GM18867 (cell line): ENCODE measurements around the gene GNAL.

Experiments used
- ATAC-seq: cut with Tn5 transposase; IDR thresholded peaks from one replicate; pipeline ENCODE4 v1.9.1; 2021; ENCODE audit warnings: mild to moderate bottlenecking, moderate library complexity; ENCODE audit not compliant: unreplicated experiment

GNAL gene

DNA sequence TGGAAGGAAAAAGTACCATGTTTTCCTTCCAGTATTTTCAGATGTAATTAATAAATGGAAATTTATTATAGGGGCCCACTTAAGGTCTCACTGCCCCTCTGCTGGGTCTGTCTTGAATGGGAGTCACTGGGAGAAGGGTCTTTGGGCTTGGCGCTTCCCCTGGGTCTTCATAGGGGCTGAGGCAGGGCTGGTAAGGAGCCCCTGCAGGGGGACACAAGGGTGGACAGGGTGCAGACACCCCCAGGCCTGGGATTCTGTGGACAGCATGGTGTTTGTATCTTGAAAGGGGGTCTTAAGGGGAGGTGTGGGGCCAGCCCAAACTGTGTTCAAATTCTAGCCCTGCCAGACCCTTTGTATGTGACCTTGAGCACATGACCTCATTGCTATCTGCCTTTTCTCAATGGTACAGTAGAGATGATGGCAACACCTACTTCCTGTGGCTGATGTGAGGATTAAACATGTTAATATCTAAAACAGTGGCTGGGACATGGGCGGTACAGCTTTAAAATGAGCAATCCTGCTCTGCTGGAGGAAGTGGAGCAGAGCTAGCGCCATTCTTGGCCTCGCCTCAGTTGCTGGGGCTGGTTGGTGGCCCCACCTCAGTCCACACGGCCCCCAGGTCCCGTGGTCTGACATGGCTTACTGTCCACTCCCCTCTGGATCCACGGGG lies 71.6 kb downstream of the GNAL start:
- ATAC-seq: no peak

DNA sequence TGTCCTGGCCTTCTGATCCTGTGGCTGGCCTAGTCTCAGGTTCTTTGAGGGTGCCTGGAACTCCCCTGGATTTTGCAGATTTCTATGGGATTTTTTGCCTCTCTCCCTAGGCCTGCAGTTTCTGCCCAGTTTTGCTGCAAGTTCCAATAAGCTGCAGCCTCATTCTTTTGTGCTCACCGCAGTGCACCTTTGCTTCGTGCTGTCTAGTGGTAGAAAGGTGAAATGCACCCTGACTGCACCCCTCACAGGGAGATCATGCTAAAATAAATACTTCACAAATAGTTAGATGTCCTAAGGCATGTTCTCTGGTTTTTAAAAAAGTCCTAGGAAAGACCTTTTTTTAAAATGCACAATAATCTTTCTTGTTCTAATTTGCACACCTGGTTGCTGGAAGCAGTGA lies 72.5 kb downstream of the GNAL start:
- ATAC-seq: no peak

DNA sequence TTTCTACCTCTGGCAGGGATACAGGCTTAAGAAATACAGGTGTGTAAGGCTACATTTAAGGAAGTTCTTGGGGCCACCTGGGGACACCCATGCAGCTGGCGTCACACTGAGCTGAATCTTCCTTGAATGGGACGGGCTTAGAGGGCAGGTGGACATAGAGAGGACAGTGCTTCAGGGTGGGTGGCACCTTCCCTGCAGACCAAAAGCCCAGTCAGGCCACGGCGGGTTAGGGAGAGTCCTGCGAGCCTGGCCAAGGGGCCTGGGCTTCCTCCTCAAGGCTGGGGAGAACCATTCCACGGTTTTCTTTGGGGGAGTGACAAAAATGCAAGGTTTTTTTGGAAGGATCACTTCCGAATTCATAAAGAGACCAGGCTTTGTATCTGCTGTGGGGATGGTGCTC lies 73.4 kb downstream of the GNAL start:
- no peak for ATAC-seq

DNA sequence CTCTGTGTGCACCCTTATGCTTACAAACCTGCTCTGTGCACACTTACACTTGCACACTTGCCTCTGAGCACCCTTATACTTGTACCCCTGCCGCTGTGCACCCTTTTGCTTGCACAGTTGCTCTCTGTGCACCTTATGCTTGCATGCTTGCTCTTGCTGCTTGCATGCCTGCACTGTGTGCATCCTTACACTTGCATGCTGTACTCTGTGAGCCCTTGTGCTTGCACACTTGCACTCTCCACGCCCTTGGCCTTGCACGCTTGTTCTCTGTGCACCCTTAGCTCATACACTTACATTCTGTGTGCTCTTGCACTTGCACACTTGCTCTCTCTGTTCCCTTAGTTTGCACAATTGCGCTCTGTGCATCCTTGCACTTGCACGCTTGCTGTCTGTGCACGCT lies 78.3 kb downstream of the GNAL start:
- ATAC-seq: no peak

DNA sequence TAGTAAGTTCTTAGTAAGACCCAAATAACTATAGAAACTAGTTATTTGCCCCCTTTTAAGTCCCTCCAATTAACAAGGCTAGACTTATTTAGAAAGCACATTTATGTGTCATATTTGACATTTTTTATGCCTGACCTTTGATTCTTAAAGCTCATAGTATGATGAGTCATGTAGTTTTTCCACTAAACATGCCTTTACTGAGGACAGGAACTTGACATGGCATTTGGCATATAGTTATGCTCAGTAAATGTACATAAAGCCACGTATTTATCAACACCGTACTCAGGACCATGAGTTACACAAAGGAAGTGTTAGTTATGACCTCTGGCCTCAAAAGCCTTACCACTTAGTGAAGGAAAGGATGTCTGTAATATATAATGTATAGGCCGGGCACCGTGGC lies 78.9 kb downstream of the GNAL start:
- no peak for ATAC-seq

DNA sequence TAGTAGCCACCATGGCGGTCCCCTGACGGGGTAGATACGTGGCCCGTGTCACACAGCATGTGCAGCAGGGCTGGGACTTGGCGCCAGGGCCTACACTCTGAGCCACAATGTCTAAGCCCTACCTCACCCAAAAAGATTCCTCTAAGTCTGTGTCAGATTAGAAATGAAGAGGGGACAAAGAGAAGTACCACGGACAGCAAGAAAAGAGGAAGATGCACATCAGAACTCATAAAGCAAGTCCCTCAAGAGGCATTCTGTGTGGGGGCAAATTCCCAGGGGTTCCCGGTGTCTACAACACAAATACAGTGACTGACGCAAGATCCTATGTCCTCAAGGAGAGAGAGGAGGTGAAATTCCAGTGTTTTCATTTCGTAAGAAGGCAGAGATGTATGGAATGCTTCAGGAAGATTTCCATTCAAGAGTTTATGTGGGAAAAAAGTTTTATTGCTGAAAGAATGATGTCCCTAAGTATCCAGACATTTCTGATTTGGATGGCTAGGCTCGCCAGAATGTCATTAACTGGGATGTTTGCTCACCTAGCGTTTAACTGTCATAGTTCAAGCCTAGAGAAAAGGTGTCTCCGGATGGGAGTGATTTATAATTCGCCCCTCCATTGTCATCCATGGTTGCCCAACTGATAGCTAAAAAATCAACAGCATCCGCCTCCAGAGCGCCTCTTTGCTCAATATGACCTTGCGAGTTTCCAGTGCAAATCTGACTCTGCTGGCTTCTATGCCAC lies 86.5 kb downstream of the GNAL start:
- ATAC-seq: no peak

DNA sequence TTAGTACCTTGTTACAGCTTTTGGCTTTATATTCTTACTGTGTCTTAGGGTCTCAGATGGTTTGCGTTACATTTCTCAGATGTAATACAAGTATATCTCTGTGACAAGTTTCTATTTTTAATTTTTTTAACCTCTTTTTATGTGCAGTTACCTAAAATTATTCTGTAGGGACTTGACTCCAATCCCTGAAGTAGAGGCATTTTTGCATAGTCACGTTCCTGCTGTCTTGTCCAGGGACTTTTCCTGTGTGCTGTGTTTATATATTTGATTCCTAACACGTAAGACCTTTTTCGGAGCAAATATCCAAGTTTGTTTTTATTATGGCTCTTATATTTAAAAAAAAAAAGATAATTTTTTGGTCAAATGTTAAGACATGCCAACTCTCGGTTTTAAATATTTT lies 91.0 kb downstream of the GNAL start:
- ATAC-seq: no peak

DNA sequence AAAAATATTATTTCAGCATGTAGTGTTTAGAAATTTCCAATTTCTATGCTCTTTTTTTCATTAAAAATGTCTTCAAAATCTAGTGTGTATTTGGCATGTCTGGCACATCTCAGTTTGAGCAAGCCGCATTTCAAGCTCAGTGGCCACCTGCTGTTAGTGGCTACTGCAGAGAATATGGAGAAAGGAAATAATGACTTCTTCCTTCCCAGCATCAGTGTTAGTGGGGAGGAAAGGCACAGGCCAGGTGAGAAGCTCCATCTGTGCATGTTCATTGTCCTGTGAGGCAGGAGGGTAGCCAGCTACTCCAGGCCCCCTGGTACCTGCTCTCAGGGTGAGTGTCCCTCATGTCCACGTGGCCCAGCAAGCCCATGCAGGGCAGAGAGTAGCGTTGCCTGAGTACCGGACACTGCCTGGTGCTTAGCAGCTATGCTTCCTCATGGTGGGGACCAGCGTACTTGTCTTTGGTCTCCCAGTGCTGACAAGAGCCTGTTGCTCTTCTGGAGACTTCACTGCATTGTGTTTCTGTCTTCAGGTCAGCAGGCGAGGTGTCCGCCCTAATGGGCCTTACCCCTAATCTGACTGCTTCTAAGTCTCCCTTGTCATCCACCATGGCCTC lies 94.8 kb downstream of the GNAL start:
- no peak for ATAC-seq

DNA sequence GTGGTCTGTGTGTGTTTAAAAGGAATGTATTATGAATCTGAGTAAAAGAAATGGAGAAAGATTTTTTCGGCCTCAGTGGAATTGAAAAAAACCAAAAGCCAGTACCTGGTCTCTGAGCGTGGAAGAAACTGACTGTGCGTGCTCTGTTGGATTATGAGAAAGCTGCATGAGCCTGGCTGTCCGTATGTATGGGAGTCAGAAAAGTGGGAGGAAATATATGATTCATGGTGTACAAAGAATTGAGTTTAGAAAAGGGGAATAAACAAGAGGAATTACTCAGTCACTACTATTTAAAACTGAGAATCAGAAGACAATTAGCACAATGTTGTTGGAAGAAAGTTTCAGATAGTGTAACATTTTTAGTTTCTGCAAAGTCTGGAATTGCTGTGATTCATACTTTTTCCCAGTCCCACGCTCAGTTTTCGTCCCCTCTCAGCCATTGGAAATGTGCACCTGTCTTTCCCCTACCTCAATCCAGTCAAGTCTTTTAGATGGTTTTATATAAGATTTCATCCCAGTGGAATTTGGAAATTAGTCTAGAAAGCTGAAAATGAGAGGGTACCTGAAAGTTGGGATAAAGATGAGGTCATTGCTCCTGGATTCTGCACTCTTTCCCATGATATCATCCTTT lies 95.7 kb downstream of the GNAL start:
- no peak for ATAC-seq

DNA sequence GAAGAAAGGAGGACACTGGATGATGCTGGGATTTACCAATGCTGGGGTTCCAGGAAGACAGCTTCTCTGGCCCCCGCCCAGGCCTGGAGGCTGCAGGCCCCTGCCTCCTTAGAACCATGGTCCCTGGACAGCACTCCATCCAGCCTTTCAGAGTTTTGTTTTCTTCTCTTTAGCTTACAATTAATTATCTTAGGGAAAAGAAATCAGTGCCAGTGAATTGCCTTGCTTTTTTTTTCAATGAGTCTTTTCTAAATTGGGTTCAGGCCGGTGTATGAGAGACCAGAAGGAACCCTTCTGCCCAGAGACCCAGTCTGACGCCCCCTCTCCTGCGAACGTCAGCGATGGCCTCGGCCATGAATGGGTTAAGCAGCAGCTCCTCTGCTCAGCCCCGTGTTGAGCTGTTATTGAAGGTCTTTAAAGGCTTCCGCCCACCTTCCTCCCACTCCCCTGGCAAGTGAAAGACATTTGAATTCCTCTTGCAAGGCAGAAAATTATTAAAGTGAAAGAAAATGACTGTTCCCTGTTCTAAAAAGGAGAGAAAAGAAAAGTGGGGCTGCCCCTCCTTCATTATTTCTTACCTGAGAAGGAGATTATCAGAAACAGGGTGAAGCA lies 96.5 kb downstream of the GNAL start:
- no peak for ATAC-seq

DNA sequence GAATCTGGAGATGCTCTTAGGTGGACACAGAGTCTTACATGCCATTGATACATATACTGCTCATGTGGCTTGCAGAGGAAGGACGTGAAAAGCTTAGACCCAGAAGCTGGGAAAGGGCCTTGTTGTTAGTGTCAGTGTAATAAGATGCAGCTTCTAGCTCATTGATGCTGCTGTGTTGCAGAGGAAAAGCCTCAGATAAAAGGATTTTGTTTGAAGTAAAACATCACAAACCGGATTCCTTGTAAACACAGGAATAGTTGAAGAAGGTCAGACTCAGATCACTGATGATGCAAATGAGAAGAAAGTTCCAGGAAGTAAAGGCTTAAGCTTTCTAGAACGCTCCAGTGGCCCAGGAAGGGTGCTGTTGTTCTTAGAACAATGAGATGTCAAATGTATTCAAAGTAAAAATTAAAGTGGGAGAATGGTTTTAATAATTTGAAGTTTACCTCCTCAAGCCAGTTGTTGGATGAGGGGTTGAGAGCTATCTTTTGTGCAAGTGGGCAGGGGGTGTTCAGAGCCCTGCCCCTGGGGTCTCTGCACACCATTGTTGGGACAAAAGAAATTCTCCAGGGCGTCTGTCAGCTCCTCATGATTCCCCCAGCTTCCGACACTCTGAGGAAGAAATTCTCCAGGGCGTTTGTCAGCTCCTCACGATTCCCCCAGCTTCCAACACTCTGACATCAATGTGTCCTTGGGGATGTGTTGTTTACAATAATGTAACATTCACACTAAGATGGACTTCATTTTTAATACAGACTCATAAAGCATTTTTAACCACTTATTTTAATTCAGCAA lies 100.8 kb downstream of the GNAL start:
- ATAC-seq: no peak

DNA sequence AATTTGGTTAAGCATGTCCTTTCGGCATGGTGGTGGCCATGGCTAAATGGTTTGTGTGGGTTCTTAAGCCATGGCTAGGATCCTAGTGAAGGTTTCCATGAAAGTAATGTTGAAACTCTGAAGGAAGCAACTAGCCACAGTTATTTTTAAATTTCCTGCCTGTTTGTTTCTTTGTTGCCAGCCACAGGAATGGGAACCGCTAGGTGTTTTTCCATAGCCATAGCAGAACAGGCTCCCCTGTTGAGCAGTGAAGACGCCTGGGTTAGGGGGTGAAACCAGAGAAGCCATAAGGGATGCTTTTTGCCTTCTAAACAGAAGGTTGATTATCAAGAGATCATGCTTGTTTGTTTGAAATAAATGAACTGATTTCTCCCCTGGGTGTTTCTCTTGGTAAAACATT lies 102.1 kb downstream of the GNAL start:
- ATAC-seq: no peak

DNA sequence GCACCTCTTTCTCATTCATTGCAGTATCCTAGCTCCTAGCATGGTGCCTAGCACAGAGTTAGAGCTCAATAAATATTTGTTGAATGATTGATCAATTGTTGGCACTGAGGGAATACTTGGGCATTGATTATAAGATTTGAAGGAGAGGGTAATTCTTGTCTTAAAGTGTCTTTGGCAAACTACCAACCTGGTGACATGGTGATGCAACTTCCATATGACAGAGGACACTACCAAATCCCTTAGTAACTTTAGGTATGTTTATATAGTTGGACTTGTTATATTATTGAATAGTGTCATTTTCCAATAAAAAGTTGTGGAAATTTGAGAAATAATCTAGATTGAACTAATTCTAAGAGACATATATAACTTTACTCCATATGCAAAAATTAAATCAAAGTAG lies 103.6 kb downstream of the GNAL start:
- ATAC-seq: no peak

DNA sequence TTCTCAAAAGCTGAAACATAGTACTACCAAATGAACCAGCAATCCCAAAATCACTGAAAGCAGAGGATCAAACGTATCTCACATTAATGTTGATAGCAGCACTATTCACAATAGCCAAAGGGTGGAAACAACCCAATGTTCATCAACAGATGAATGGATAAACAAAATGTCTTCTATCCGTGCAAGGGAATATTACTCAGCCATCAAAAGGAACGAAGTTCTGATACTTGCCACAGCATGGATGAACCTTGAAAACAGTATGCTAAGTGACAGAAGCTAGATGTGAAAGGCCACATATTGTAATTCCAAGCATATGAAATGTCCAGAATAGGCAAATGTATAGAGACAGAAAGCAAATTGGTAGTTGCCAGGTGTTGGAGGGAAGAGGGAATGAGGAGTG lies 105.1 kb downstream of the GNAL start:
- no peak for ATAC-seq

DNA sequence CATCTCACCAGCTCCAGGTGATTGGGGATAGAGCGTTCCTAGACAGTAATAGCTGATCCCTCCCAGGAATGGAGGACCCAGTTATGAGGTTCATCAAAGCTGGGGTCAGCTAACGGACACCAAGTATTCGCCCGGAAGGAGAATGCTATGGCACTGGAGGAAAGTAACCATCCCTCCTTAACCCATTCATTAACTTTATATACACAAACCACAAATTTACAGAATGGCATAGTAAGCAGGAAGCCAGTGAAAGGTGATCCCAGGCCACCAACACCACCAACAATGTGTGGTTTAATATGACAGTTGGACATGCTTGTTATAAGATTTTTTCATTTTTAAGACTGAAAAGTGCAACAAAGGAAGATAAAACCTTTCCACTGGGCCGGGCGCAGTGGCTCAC lies 106.9 kb downstream of the GNAL start:
- ATAC-seq: no peak

DNA sequence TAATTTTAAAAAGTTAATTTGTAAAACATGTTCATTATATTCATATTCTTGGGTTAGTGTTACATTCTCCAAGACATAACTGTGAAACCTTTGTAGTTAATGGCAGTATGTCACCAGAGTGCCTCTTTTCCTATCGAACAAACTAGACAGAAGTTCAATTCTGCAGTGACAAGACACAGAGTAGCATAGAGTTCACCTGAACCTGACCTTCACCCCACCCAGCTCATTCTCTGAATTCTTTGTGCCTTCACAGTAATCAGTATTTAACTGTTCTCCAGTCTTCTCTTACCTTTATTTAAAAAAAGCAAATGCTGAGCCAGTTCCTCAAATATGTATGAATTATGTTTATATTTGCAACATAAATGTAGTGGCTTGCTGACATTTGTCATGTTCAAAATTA lies 109.2 kb downstream of the GNAL start:
- no peak for ATAC-seq

DNA sequence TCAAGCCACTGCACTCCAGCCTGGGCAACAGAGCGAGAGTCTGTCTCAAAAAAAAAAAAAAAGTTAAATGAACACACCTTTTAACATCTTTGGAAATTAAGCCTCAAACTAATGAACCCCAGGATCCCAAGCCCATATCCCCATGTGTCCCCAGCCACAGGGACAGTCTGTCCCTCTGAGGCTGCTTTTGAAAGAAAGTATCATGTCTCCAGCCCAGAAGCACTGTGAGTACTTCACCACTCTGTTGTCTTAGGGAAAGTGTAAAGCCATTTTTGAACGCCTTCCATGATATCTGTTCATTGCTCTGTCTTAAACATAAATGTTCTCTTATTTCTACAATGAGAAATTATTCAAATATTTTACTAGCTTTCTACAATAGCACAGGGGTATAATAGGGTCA lies 110.0 kb downstream of the GNAL start:
- no peak for ATAC-seq

DNA sequence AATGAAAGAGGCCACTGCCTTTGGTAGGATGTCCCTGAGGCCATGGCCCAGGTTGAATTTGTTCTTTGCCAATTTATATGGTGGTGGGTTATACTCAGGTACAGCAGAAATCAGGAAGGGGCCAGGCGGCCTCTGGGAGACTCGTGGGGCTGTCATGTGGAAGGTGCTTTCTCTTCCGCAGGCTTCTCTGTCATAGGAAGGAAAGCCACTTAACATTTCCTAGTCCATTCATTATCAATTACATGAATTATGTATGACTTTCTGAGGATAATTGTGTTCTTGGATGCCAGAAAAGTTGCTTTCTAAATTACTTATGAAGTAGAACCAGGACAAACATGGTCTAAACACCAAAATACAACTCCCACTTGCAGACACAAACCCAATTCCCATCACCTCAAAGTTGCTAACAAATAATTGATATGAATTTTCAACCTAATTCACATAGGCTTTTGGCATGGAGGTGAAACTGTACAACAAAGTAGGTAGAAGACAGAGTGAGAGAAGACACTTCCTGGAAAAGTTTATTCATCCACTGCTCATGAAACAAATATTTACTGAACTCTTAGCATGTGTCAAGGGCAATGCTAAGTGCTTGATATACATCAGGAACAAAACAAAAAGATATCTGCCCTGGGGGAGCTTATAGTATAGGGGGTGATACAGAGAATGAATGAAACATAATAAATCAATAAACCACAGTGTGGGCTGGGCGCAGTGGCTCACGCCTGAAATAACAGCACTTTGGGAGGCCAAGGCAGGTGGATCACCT lies 111.7 kb downstream of the GNAL start:
- ATAC-seq: no peak

DNA sequence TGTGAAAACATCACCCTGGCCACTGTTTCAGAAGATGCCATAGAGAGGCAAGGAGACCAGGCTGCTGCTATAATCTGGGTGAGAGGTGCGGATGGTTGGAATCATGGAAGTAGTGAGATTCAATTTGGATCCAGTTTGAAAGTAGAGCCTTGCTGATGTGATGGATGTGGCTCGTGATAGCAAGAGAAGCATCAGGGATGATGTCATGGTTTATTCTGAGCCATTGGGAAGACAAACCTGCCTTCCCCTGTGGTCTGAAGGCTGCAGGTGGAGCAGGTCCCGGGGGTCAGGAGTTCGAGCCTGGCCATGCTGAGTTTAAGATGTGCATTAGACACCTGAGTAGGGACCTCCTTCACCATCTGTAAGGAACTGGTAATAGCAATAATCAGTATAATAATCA lies 112.5 kb downstream of the GNAL start:
- ATAC-seq: no peak

DNA sequence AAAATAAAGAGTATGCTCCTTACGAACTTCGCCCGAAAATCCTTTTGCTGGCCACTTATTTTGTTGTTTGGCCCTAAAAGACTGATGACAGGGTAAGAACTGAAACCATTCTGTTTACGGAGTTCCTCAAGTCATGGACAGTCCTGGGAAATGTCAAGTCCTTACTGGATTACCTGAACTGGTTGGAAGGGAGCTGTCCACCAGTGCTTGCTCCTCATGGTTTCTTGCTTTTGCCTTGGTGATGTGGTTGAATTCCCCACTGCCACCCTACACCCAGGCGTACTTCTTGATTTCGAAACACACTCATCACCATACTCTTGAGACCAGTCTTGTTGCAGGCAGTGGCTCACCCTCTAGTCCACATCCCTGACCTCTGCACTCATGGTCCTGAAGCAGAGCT lies 113.1 kb downstream of the GNAL start:
- ATAC-seq: no peak
